ENCODE measurements around the gene IRAK2.
A peak's percentile ranks its signal among the peaks of the same experiment; 100 is the strongest.
"Not testable (repeated sequence)": the region's sequence is repeated elsewhere in the genome, so short reads cannot be mapped to it uniquely, and the experiment has no call there.

Gene IRAK2

DNA sequence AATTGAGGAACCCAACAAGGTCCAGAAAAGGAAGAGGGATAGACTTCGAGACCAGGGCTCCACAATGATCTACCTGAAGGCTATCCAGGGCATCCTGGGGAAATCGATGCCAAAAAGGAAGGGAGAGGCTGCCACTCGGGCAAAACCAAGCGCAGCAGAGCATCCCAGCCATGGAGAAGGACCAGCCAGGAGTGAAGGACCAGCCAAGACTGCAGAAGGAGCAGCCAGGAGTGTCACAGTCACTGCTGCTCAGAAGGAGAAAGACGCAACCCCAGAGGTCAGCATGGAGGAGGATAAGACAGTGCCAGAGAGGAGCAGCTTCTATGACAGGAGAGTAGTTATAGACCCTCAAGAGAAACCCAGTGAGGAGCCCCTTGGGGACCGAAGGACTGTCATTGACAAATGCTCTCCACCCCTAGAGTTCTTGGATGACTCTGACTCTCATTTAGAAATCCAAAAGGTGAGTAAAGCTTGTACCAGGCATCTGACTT is 95.5 kb downstream of the IRAK2 start:
- DNase-seq: no peak

- DNase-seq: no peak
These were observed 97.3 kb downstream of the IRAK2 start for GRCh38 chr3:10262027-10262426.

GRCh38 chr3:10263646-10264363 is 99.1 kb downstream of the IRAK2 start:
- peak; percentile 73 for DNase-seq

GRCh38 chr3:10265833-10266232 is 101.1 kb downstream of the IRAK2 start:
- DNase-seq: no peak

- DNase-seq: not testable (repeated sequence)
These were observed 102.2 kb downstream of the IRAK2 start for GRCh38 chr3:10266936-10267335.

DNA sequence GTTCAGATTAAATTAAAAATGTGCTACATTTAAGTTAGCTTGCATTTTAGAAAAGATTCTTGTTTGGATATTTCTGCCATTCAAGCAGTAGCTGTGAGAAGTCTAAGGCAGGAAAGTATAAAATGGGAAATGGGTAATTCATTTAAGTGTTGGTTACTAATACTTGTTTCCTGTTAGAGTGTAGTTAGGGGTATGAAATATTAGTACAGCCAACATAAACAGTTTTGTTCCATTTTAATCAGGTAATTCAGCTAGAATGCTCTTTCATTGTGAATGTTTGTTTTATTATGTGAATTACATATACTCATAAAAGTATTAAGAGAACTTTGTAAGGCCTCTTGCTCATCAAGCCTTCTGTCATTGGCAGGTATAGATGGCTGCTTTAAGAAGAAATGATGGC is 103.4 kb downstream of the IRAK2 start:
- no peak for DNase-seq

DNA sequence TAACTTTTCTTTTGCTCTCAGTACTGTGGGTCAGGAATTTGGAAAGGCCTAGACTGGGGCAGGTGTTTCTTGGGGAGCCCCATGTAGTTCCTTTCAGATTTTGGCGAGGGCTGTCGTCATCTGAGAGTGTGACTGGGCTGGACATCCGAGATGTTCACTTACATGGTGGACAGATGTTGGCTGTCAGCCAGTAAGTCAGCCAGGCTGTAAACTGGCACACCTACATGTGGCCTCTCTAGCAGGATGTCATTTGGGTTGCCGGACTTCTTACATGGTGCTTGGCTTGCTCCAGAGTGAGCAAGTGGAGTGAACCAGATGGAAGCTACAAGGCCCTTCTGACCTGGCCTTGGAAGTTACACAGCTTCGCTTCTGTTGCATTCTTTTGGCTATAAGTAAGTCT is 104.2 kb downstream of the IRAK2 start:
- DNase-seq: no peak

GRCh38 chr3:10269443-10269842 is 104.7 kb downstream of the IRAK2 start:
- DNase-seq: no peak

DNA sequence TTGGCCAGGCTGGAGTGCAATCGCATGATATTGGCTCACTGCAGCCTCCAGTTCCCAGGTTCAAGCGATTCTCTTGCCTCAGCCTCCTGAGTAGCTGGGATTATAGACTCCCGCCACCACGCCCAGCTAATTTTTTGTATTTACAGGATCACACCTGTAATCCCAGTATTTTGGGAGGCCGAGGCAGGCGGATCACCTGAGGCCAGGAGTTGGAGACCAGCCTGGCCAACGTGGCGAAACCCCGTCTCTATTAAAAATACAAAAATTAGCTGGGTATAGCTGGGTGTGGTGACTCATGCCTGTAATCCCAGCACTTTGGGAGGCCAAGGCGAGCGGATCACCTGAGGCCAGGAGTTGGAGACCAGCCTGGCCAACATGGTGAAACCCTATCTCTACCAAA is 107.8 kb downstream of the IRAK2 start:
- not testable (repeated sequence) for DNase-seq

GRCh38 chr3:10272977-10273376 is 108.3 kb downstream of the IRAK2 start:
- no peak for DNase-seq

- DNase-seq: no peak
These were observed 109.1 kb downstream of the IRAK2 start for GRCh38 chr3:10273702-10274305.

- DNase-seq: no peak
These were observed 109.9 kb downstream of the IRAK2 start for GRCh38 chr3:10274601-10275000.

- no peak for DNase-seq
These were observed 112.5 kb downstream of the IRAK2 start for GRCh38 chr3:10277115-10277625.

GRCh38 chr3:10278501-10278900 is 113.8 kb downstream of the IRAK2 start:
- DNase-seq: no peak

GRCh38 chr3:10279384-10280176 is 114.9 kb downstream of the IRAK2 start:
- DNase-seq: no peak

GRCh38 chr3:10280177-10280529 is 115.4 kb downstream of the IRAK2 start:
- no peak for DNase-seq

- no peak for DNase-seq
These were observed 115.9 kb downstream of the IRAK2 start for GRCh38 chr3:10280571-10280970.

- DNase-seq: no peak
These were observed 117.2 kb downstream of the IRAK2 start for GRCh38 chr3:10281951-10282350.

DNA sequence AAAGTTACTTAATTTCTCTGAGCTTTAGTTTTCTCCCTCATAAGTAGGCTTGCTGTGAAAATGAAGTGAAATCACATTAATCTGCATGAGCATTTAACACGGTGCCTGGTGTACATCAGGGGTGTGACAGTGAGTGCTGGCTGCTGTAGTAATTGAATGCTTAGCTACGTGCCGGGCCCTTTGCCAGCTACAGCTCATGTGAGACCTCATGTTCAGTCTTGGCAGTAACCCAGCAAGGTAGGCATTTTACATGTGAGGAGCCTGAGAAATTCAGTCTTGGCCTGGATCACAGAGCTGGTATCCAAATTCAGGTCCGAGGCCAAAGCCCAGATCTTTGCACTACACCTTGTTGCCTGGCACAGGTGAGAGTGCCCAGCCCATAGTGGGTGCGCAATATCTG is 118.9 kb downstream of the IRAK2 start:
- no peak for DNase-seq

GRCh38 chr3:10284496-10284895 is 119.8 kb downstream of the IRAK2 start:
- DNase-seq: peak; percentile 75

DNA sequence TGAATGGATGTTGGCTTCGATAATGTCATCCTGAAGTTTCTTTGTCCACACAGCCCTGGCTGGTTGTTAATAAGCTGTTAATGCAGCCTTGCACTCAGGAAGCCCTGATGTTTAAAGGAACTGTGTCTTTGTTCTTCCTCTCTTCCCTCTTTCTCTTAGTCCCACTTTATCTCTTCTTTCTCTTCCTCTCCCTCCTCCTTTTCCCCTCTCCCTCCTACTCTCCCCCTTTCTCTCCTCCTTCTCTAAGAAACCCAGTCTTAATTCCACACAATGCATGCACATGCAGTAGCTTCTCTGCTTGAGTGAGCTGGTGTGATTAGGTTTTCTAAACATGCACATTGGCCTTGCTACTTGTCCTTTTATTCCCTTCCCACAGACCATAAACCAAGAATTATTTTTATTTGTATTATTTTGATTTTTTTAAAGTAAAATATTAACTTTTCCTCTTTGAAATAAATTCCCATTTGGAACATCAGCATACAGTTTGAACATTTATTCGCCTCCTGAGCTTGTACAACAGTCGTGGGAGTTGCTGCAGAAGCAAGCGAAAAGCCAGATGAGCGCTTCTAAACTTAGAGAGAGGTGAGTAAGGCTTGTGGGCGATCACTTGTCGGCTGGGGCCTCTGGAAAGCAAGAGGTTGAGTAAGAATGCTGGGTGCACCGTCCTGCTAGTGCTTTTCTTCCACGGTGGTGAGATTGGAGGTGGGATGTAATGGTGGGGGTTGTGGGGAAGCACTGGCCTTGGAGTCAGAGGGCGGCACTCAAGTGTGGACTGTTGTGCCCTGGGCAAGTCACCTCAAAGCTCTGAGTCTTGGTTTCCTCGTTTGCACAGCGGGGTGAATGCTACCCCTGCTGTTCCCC is 120.8 kb downstream of the IRAK2 start:
- DNase-seq: no peak

DNA sequence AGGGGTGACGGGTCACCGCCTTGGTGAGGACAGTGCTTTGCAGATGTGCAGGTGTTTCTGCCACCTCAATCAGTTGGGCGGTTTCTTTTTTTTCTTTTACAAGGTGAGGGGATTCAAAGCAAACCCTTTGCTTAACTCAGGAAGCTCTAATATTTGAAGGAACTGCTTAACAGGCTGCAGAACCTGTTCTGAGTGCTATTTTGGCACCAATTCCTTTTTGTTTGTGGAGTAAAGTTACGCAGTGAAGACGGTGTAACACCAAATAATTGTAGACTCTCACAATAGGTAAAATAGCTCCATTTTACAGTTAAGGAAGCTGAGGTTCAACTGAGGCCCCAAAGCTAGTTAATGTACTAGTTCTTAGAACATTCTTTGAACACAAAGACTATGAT is 121.4 kb downstream of the IRAK2 start:
- no peak for DNase-seq
